Nephron (organoid): ENCODE results near the gene ICE2.

ENCODE experiments used
- H3K27ac Mint-ChIP-seq, 3 experiments: 2 replicates each; pipeline ENCODE4 v1.8.0; 2020; ENCODE audit warnings: mixed read lengths in 3 of 3, mild to moderate bottlenecking in 2 of 3, moderate library complexity in 1 of 3
- H3K27me3 Mint-ChIP-seq: 2 replicates; pipeline ENCODE4 v1.8.0; 2021; ENCODE audit warnings: low read depth, mild to moderate bottlenecking, moderate library complexity, mixed read lengths
- H3K36me3 Mint-ChIP-seq: 2 replicates; pipeline ENCODE4 v1.8.0; 2020; ENCODE audit warnings: low read depth, mixed read lengths
- H3K4me1 Mint-ChIP-seq: 2 replicates; pipeline ENCODE4 v1.8.0; 2020; ENCODE audit warnings: mixed read lengths
- H3K4me3 Mint-ChIP-seq, 3 experiments: 2 replicates each; pipeline ENCODE4 v1.8.0; 2020; ENCODE audit warnings: mild to moderate bottlenecking in 3 of 3, mixed read lengths in 3 of 3, moderate library complexity in 2 of 3
- H3K9me3 Mint-ChIP-seq: 2 replicates; pipeline ENCODE4 v1.8.0; 2020; ENCODE audit warnings: mixed read lengths
- CTCF ChIP-seq, 3 experiments: fragments of 200-600 bp; sonication (generic); IDR thresholded peaks; one replicate each; pipeline ENCODE4 v1.5.0; 2021; ENCODE audit warnings: antibody characterized with exemption in 3 of 3; ENCODE audit not compliant: unreplicated experiment in 3 of 3

ICE2 gene

DNA sequence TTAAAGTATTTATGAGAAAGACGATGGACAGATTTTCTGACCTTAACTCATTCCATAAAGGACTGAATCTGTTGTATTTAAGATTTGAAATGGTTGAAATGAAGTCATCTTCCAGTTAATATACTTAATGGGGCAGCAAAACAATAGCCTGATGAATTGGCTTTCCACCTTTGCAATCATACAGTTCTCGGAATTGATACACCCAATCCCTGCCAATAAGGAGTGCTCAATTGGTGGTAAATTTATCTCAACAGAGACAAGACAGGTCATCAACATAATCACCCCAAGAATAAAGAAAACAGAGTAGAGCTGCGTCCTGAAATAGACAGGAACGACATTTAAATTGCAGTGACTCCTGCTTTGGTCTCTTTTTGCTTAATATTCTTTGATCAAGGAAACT, 92.3 kb downstream of the ICE2 start:
- H3K36me3 Mint-ChIP-seq: peaks cover 36% of the 10 kb centered on the region
- H3K27ac Mint-ChIP-seq: peak overlapping the region in 1 of 3 experiments; percentile 31
- H3K27me3 Mint-ChIP-seq: no peaks in the 10 kb centered on the region
- no peak overlapping the region for H3K4me3 Mint-ChIP-seq
- no peaks in the 10 kb centered on the region for H3K9me3 Mint-ChIP-seq
- peaks cover 69% of the 10 kb centered on the region for H3K4me1 Mint-ChIP-seq
- TF ChIP-seq CTCF (IDR thresholded peaks at IDR 0.05; ENCODE audit: unreplicated experiment in 3 of 3): no peak

DNA sequence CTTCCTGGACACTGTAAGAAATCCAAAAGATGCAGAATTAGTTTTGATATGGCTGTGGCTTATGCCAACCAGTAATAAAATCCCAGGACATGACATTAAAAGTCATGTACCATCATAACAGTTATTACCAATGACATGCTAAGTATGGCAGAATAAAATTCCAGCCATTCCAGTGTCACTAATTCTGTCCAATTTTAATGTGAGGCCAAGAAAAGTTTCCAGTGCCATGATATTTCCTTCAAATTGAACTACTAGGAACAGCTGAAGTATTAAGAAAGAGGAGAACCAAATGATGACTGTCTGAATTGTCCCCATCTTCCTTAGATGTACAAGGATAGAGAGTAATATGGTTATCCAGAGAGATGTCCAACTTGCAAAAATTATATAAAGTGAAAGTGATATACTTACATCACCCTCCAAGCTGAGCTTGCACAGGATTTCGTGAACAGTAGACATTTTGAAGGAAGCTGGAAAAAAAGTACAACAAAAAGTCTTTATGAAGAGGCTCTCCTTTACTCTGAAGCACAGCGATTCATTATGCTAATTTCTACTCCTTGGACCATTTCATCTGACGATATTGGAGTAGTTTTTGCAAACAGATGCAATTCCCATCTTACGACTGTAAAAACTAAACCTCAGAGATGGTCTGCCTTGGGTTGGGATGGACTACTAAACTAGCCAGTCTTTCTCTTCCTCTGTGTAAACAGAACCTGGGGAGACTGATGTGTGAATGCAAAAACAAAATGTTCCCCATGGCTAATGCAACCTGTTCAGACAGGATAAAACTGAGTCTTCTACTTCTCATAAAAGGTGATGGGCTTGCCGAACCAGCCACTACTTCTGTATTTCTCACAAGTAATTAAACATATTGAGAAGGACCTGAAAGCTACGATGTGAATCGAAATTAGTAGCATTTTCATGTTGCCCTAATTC, 93.1 kb downstream of the ICE2 start:
- H3K36me3 Mint-ChIP-seq: peaks cover 42% of the 10 kb centered on the region
- H3K4me3 Mint-ChIP-seq: no peak overlapping the region
- H3K27ac Mint-ChIP-seq: no peak overlapping the region
- no peaks in the 10 kb centered on the region for H3K27me3 Mint-ChIP-seq
- no peak for TF ChIP-seq CTCF (IDR thresholded peaks at IDR 0.05; ENCODE audit: unreplicated experiment in 3 of 3)
- H3K4me1 Mint-ChIP-seq: peaks cover 69% of the 10 kb centered on the region
- no peaks in the 10 kb centered on the region for H3K9me3 Mint-ChIP-seq

DNA sequence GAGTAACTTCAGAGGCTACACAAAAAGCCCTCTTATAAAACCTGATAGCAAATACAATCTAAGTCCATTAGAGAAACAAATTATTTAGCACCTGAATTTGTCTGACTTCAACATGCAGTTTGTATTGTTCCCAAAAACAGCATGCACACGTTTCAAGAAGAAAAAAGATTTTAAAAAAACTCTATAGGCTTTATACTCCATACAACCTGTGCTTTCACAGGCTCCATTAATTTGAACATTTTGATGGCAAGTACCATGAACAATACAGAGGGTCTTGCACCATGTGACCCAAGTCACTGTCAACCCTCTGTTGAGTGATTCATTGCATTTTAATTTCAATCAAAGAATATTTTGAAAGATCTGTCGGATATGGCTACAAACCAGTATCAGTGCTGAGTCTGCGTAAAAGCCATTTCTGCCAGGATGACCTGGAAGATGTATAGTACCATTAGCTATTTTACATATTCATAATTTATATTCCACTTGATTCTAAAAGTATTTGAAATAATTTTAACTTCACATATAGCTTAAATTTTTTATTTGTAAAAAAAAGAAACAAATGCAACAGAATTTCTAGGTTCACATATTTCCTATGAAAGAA, 94.3 kb downstream of the ICE2 start:
- Mint-ChIP-seq H3K36me3 (peaks cover 52% of the 10 kb centered on the region), H3K27ac (no peak overlapping the region), H3K9me3 (no peaks in the 10 kb centered on the region), H3K27me3 (no peaks in the 10 kb centered on the region), H3K4me1 (peaks cover 64% of the 10 kb centered on the region), H3K4me3 (no peak overlapping the region)
- TF ChIP-seq CTCF (IDR thresholded peaks at IDR 0.05; ENCODE audit: unreplicated experiment in 3 of 3): no peak

DNA sequence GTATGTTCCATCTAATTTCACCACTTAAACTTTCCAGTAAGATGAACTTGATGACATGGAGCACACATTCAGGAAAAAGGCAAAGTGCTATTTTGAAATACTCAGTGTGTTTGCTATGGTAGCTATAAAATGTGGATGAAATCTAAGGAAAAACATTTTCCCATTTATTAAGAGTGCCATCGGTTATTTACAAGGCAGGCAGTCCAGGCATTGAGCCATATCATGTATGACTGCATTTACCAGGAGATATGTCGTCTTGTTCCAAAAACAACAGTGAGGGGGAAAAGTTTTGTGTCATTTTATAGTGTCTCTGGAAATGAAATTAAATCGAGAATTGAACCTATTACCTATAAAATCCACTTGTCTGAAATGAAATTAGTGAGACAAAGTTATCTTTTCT, 94.9 kb downstream of the ICE2 start:
- H3K27ac Mint-ChIP-seq: peak overlapping the region in 2 of 3 experiments; percentile 35 to 54
- H3K27me3 Mint-ChIP-seq: no peaks in the 10 kb centered on the region
- no peaks in the 10 kb centered on the region for H3K9me3 Mint-ChIP-seq
- peaks cover 57% of the 10 kb centered on the region for H3K36me3 Mint-ChIP-seq
- TF ChIP-seq CTCF (IDR thresholded peaks at IDR 0.05; ENCODE audit: unreplicated experiment in 3 of 3): no peak
- H3K4me3 Mint-ChIP-seq: no peak overlapping the region
- peaks cover 62% of the 10 kb centered on the region for H3K4me1 Mint-ChIP-seq

DNA sequence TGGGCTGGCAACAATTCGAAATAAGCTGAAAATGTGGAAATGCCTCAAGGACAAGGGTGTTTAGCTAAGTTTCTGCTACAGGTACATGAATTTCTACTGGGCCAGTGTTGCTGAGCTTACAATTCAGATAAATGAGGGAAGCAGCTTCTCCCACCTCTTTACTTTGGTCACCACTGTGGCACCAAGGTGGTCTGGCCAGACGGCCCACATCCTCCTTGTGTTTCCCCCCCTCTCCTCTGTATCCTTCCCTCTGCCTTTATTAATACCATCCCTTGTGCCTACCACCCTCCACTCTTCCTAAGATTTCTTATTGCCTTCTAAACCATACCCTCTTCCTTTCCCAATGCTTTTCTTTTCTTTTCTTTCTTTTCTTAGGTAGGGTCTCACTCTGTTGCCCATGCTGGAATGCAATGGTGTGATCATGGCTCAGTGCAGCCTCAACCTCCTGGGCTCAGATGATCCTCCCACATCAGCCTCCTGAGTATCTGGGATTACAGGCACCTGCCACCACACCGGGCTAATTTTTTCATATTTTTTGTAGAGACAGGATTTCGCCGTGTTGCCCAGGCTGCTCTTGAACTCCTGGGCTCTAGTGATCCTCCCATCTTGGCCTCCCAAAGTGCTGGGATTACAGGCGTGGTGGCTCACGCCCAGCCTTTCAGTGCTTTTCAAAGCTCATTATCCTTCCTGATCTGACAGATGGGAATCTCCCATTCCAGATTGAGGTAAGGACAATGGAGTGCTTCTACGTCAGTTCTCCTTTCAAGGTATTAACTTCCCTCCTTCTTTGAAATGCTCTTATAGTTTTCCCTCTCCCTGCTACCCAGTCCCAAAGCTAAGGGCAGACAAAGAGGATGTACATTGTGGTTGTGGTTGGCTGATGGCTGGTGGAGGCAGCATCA, 95.9 kb downstream of the ICE2 start:
- TF ChIP-seq CTCF (IDR thresholded peaks at IDR 0.05; ENCODE audit: unreplicated experiment in 3 of 3): no peak
- Mint-ChIP-seq H3K4me1 (peaks cover 60% of the 10 kb centered on the region), H3K27me3 (no peaks in the 10 kb centered on the region), H3K36me3 (peaks cover 57% of the 10 kb centered on the region), H3K27ac (peak overlapping the region in 2 of 3 experiments; percentile 29 to 49), H3K9me3 (no peaks in the 10 kb centered on the region), H3K4me3 (no peak overlapping the region)
